Neural cell (in vitro differentiated cells): ENCODE results near the gene RPP38. TPM values are rescaled to one million over a fixed set of nuclear protein-coding genes. Genes with fewer than 3 reads are reported as not detected.

Source experiments
- H2AFZ ChIP-seq: fragments of 200-600, 300-800 bp; sonication (generic), shearing (Covaris generic); 2 replicates; pipeline ENCODE4 v1.6.0; 2014; ENCODE audit warnings: low read depth, mild to moderate bottlenecking, antibody characterized with exemption, low read length, moderate library complexity
- H3F3A ChIP-seq: fragments of 200-600 bp; shearing (Covaris generic); 2 replicates; pipeline ENCODE4 v1.6.1; 2016; ENCODE audit warnings: mild to moderate bottlenecking, moderate library complexity, mixed read lengths, antibody characterized with exemption, low read length; ENCODE audit not compliant: insufficient read depth, poor library complexity, severe bottlenecking
- H3K27ac ChIP-seq: fragments of 200-600, 300-800 bp; sonication (generic), shearing (Covaris generic); 2 replicates; pipeline ENCODE4 v1.5.1; 2014; ENCODE audit warnings: mild to moderate bottlenecking, low read length, moderate library complexity
- H3K27me3 ChIP-seq: fragments of 300-800, 200-600 bp; sonication (generic), shearing (Covaris generic); 2 replicates; pipeline ENCODE4 v1.6.0; 2014; ENCODE audit warnings: mild to moderate bottlenecking, low read depth, low read length, moderate library complexity; ENCODE audit not compliant: insufficient read depth
- H3K36me3 ChIP-seq: fragments of 300-800, 200-600 bp; sonication (generic), shearing (Covaris generic); 2 replicates; pipeline ENCODE4 v1.5.1; 2014; ENCODE audit warnings: mild to moderate bottlenecking, antibody characterized with exemption, low read length, moderate library complexity; ENCODE audit not compliant: insufficient read depth
- H3K4me2 ChIP-seq: fragments of 300-800, 200-600 bp; sonication (generic), shearing (Covaris generic); 2 replicates; pipeline ENCODE4 v1.6.0; 2014; ENCODE audit warnings: mild to moderate bottlenecking, low read length
- H3K4me3 ChIP-seq: fragments of 300-800, 200-600 bp; sonication (generic), shearing (Covaris generic); 2 replicates; pipeline ENCODE4 v1.5.1; 2014; ENCODE audit warnings: mild to moderate bottlenecking, low read length, moderate library complexity
- H3K79me2 ChIP-seq: fragments of 200-600 bp; shearing (Covaris generic); replicated peaks from 2 replicates; pipeline ENCODE4 v1.6.0; 2014; ENCODE audit warnings: mild to moderate bottlenecking, low read length, moderate library complexity; ENCODE audit not compliant: insufficient read depth
- H3K9ac ChIP-seq: fragments of 300-800, 200-600 bp; sonication (generic), shearing (Covaris generic); 2 replicates; pipeline ENCODE4 v1.6.1; 2016; ENCODE audit warnings: mild to moderate bottlenecking, low read length, mixed read lengths
- H3K9me2 ChIP-seq: fragments of 200-600 bp; shearing (Covaris generic); 2 replicates; pipeline ENCODE4 v1.6.1; 2016; ENCODE audit warnings: mild to moderate bottlenecking, low read length, mixed read lengths; ENCODE audit not compliant: insufficient read depth
- H3K9me3 ChIP-seq: fragments of 200-600, 300-800 bp; sonication (generic), shearing (Covaris generic); 2 replicates; pipeline ENCODE4 v1.6.1; 2016; ENCODE audit warnings: mild to moderate bottlenecking, mixed run types, low read length, moderate library complexity, mixed read lengths
- H4K20me1 ChIP-seq: fragments of 200-600 bp; shearing (Covaris generic); 2 replicates; pipeline ENCODE4 v1.6.1; 2016; ENCODE audit warnings: mild to moderate bottlenecking, mixed run types; ENCODE audit not compliant: insufficient read depth
- EP300 ChIP-seq: fragments of 450-650 bp; conservative IDR thresholded peaks from 2 replicates; pipeline ENCODE4 v1.6.1; 2014; ENCODE audit warnings: antibody characterized with exemption, mild to moderate bottlenecking, moderate library complexity; ENCODE audit not compliant: poor library complexity, severe bottlenecking
- EZH2 ChIP-seq: fragments of 200-600, 300-800 bp; shearing (Covaris generic), sonication (generic); IDR thresholded peaks from 2 replicates; pipeline ENCODE4 v1.6.1; 2014; ENCODE audit warnings: antibody characterized with exemption, low read length, borderline replicate concordance, mild to moderate bottlenecking; ENCODE audit not compliant: insufficient read depth, poor library complexity, severe bottlenecking
- MXI1 ChIP-seq: fragments of 450-650 bp; conservative IDR thresholded peaks from 2 replicates; pipeline ENCODE4 v1.6.1; 2014; ENCODE audit warnings: antibody characterized with exemption, mild to moderate bottlenecking; ENCODE audit not compliant: poor library complexity, severe bottlenecking
- POLR2AphosphoS5 ChIP-seq: IDR thresholded peaks from 2 replicates; pipeline ENCODE4 v1.6.1; 2012
- RAD21 ChIP-seq: fragments of 450-650 bp; conservative IDR thresholded peaks from 2 replicates; pipeline ENCODE4 v1.6.1; 2014; ENCODE audit warnings: antibody characterized with exemption, mild to moderate bottlenecking, moderate library complexity
- SMC3 ChIP-seq: fragments of 450-650 bp; conservative IDR thresholded peaks from 2 replicates; pipeline ENCODE4 v1.6.1; 2014; ENCODE audit warnings: antibody characterized with exemption, mild to moderate bottlenecking, moderate library complexity; ENCODE audit not compliant: poor library complexity
- TAF1 ChIP-seq: IDR thresholded peaks from 2 replicates; pipeline ENCODE4 v1.6.1; 2012; ENCODE audit warnings: low read depth
- polyA plus RNA-seq: library from polyadenylated mRNA; depleted of rRNA; stranded (reverse); fragments of >200 nt; gene quantifications from 2 replicates; pipeline ENCODE4 v1.2.3, GENCODE V29; 2014
- TF ChIP-seq, protein P1 (sequence below): IDR thresholded peaks from 2 replicates; pipeline ENCODE4 v1.6.1; 2012; ENCODE audit warnings: borderline replicate concordance
- TF ChIP-seq, protein P2 (sequence below): fragments of 450-650 bp; IDR thresholded peaks from 2 replicates; pipeline ENCODE4 v1.5.1; 2014; ENCODE audit warnings: antibody characterized with exemption, mild to moderate bottlenecking, moderate library complexity; ENCODE audit not compliant: poor library complexity, severe bottlenecking

The RPP38 gene
- polyA plus RNA-seq, 1 donor from 2014 or later, result 9.8 TPM

DNA sequence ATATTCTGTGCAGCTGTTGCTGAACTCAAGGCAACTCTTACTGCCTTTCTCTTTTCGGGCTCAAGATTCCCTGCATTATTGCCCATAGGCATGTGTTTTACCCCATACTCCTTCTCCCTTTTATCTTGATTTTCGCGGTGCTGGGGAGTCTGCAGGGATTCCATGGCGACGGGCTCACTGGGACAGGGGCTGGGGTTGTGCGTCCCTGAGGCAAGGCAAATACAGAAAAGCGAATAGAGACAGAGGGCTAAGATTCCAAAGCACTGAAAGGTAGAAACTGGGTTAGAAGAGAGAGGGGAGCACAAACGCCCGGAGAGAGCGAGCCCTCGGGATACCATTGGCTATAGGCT is 519 bp upstream of the RPP38 start:
- peak overlapping the region; percentile 61 for H3K4me2 ChIP-seq
- H3K27me3 ChIP-seq, result no peaks in the 10 kb centered on the region
- H2AFZ ChIP-seq, result peak overlapping the region; percentile 86
- H4K20me1 ChIP-seq, result no peaks in the 10 kb centered on the region
- H3F3A ChIP-seq, result no peaks in the 10 kb centered on the region
- no peak for TF ChIP-seq MXI1
- TF ChIP-seq POLR2AphosphoS5, result no peak
- TF ChIP-seq SMC3, result no peak
- TF ChIP-seq RAD21, result no peak
- TF ChIP-seq TAF1, result no peak
- TF ChIP-seq, protein P1, sequence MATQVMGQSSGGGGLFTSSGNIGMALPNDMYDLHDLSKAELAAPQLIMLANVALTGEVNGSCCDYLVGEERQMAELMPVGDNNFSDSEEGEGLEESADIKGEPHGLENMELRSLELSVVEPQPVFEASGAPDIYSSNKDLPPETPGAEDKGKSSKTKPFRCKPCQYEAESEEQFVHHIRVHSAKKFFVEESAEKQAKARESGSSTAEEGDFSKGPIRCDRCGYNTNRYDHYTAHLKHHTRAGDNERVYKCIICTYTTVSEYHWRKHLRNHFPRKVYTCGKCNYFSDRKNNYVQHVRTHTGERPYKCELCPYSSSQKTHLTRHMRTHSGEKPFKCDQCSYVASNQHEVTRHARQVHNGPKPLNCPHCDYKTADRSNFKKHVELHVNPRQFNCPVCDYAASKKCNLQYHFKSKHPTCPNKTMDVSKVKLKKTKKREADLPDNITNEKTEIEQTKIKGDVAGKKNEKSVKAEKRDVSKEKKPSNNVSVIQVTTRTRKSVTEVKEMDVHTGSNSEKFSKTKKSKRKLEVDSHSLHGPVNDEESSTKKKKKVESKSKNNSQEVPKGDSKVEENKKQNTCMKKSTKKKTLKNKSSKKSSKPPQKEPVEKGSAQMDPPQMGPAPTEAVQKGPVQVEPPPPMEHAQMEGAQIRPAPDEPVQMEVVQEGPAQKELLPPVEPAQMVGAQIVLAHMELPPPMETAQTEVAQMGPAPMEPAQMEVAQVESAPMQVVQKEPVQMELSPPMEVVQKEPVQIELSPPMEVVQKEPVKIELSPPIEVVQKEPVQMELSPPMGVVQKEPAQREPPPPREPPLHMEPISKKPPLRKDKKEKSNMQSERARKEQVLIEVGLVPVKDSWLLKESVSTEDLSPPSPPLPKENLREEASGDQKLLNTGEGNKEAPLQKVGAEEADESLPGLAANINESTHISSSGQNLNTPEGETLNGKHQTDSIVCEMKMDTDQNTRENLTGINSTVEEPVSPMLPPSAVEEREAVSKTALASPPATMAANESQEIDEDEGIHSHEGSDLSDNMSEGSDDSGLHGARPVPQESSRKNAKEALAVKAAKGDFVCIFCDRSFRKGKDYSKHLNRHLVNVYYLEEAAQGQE, result no peak
- TF ChIP-seq EZH2, result no peak
- TF ChIP-seq, protein P2, sequence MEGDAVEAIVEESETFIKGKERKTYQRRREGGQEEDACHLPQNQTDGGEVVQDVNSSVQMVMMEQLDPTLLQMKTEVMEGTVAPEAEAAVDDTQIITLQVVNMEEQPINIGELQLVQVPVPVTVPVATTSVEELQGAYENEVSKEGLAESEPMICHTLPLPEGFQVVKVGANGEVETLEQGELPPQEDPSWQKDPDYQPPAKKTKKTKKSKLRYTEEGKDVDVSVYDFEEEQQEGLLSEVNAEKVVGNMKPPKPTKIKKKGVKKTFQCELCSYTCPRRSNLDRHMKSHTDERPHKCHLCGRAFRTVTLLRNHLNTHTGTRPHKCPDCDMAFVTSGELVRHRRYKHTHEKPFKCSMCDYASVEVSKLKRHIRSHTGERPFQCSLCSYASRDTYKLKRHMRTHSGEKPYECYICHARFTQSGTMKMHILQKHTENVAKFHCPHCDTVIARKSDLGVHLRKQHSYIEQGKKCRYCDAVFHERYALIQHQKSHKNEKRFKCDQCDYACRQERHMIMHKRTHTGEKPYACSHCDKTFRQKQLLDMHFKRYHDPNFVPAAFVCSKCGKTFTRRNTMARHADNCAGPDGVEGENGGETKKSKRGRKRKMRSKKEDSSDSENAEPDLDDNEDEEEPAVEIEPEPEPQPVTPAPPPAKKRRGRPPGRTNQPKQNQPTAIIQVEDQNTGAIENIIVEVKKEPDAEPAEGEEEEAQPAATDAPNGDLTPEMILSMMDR, result no peak
- TF ChIP-seq EP300, result no peak
- H3K9me2 ChIP-seq, result no peaks in the 10 kb centered on the region
- no peaks in the 10 kb centered on the region for H3K36me3 ChIP-seq
- peak overlapping the region; percentile 93 for H3K9ac ChIP-seq
- peaks cover 10% of the 10 kb centered on the region for H3K79me2 ChIP-seq
- no peaks in the 10 kb centered on the region for H3K9me3 ChIP-seq
- peak overlapping the region; percentile 95 for H3K27ac ChIP-seq
- peak overlapping the region; percentile 86 for H3K4me3 ChIP-seq

DNA sequence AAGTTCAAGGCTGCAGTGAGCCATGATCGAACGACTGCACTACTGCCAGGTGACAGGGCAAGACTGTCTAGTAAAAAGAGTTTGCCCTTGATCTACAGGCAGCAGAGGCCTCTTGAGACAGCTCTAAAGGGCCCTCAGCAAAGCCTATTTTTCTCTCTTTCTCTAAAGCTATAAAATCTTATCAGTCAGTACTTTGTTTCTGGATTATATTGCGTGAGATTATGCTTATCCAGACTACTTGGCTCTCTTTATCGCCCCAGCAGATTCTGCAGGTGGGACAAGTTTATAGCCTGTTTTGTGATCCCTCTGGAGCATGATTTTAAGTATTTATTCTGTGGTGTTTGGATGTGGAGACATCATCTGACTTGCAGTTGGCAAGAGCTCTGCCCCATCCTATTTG is 2.7 kb downstream of the RPP38 start:
- Histone ChIP-seq H3K9me3 (no peaks in the 10 kb centered on the region), H4K20me1 (no peaks in the 10 kb centered on the region), H3K9me2 (no peaks in the 10 kb centered on the region), H2AFZ (no peak overlapping the region), H3K9ac (no peak overlapping the region), H3K27ac (no peak overlapping the region), H3F3A (no peaks in the 10 kb centered on the region), H3K4me3 (no peak overlapping the region), H3K36me3 (no peaks in the 10 kb centered on the region), H3K27me3 (no peaks in the 10 kb centered on the region), H3K79me2 (peaks cover 10% of the 10 kb centered on the region), H3K4me2 (no peak overlapping the region)
- TF ChIP-seq MXI1 (no peak), TAF1 (no peak), RAD21 (no peak), SMC3 (no peak), EZH2 (no peak), POLR2AphosphoS5 (no peak), EP300 (no peak)
- TF ChIP-seq, protein P2, result no peak
- TF ChIP-seq, protein P1, result no peak
